Testis (tissue), 3 donors: ENCODE measurements around the gene SCN4B. TPM values are rescaled to one million over a fixed set of nuclear protein-coding genes. Genes with fewer than 3 reads are reported as not detected.
"Not testable (repeated sequence)": the region's sequence is repeated elsewhere in the genome, so short reads cannot be mapped to it uniquely, and the experiment has no call there.

ENCODE experiments used
- DNase-seq: peaks from one replicate; pipeline ENCODE4 v3.0.0-alpha.2; 2019
- H3K27ac ChIP-seq, 2 donors: fragments of 200-600 bp; sonication (generic); one replicate each; pipeline ENCODE4 v1.5.1; 2019
- H3K27me3 ChIP-seq: fragments of 200-600 bp; sonication (generic); one replicate; pipeline ENCODE4 v1.5.1; 2019
- H3K36me3 ChIP-seq: fragments of 200-600 bp; sonication (generic); one replicate; pipeline ENCODE4 v1.5.1; 2017; ENCODE audit warnings: low read depth; ENCODE audit errors: missing control alignments
- H3K4me1 ChIP-seq: fragments of 200-600 bp; sonication (generic); one replicate; pipeline ENCODE4 v1.5.1; 2019
- H3K4me3 ChIP-seq, 2 donors: fragments of 200-600 bp; sonication (generic); one replicate each; pipeline ENCODE4 v1.5.1; 2017 to 2019
- H3K9me3 ChIP-seq: fragments of 200-600 bp; sonication (generic); one replicate; pipeline ENCODE4 v1.5.1; 2017
- CTCF ChIP-seq, 3 experiments: fragments of 450-650 bp in 2 of 3; fragments of 200-600 bp in 1 of 3; sonication (generic) in 1 of 3; IDR thresholded peaks; one replicate each; pipeline ENCODE4 v1.5.1; 2016 to 2019; ENCODE audit warnings: antibody characterized with exemption in 3 of 3, mild to moderate bottlenecking in 2 of 3, moderate library complexity in 1 of 3
- POLR2A ChIP-seq: fragments of 450-650 bp; IDR thresholded peaks from one replicate; pipeline ENCODE4 v1.6.1; 2017; ENCODE audit warnings: antibody characterized with exemption, mild to moderate bottlenecking, moderate library complexity
- WGBS, 2 donors: methylation state at CpG; one replicate each; pipeline ENCODE4 v1.1.5; 2018; 5-methylcytosine and 5-hydroxymethylcytosine counted together
- intact Hi-C: fragments of 100-400 bp; cut with DNase I; formaldehyde crosslinking; loops from one replicate; pipeline ENCODE4 v1.15.1; 2023; ENCODE audit warnings: low total_unique reads
- polyA plus RNA-seq: library from polyadenylated mRNA; stranded (reverse); fragments of 350-450 nt; fragmentation: Illumina TruSeq; extraction: RNeasy Lipid Tissue Mini Kit (QIAGEN cat#74804); gene quantifications from one replicate; pipeline ENCODE4 v1.2.3, GENCODE V29; 2014; ENCODE audit warnings: low read depth, low replicate concordance; ENCODE audit not compliant: insufficient read depth
- total RNA-seq, 2 donors: library from RNA; depleted of rRNA; stranded (reverse); fragments of >200 nt; gene quantifications; one replicate each; pipeline ENCODE4 v1.2.3, GENCODE V29; 2016

SCN4B gene
- total and polyA plus RNA-seq, 3 donors from 2014 or later = 1.9 to 4.9 (median 2.0) TPM

GRCh38 chr11:118199135-118199534 is 46.5 kb upstream of the SCN4B start:
- Histone ChIP-seq H3K36me3 (no peaks in the 10 kb centered on the region), H3K27ac (no peak overlapping the region), H3K9me3 (no peaks in the 10 kb centered on the region), H3K4me3 (no peak overlapping the region), H3K4me1 (peaks cover 9% of the 10 kb centered on the region), H3K27me3 (no peaks in the 10 kb centered on the region)
- TF ChIP-seq POLR2A (no peak), CTCF (IDR thresholded peaks at IDR 0.05) (no peak)
- no peak for DNase-seq
- WGBS, 2 donors = 82 to 86% methylated on average over 6 of the region's 6 CpGs
- intact Hi-C loops = no loop called here

- Histone ChIP-seq H3K4me1 (peaks cover 9% of the 10 kb centered on the region), H3K27me3 (no peaks in the 10 kb centered on the region), H3K9me3 (no peaks in the 10 kb centered on the region), H3K36me3 (no peaks in the 10 kb centered on the region), H3K27ac (no peak overlapping the region), H3K4me3 (no peak overlapping the region)
- TF ChIP-seq CTCF (IDR thresholded peaks at IDR 0.05) (peak; percentile 30 to 76 (median 68)), POLR2A (no peak)
- whole genome bisulfite sequencing, 2 donors = 0 to 1% methylated on average over 9 of the region's 9 CpGs
- peak; percentile 88 for DNase-seq
- intact Hi-C loops = no loop called here
These were observed 45.7 kb upstream of the SCN4B start for GRCh38 chr11:118198370-118198769.

- no peaks in the 10 kb centered on the region for H3K27me3 ChIP-seq
- WGBS, 2 donors = 47 to 49% methylated on average over 7 to 10 of the region's 10 CpGs
- no peak for TF ChIP-seq CTCF (IDR thresholded peaks at IDR 0.05)
- TF ChIP-seq POLR2A = no peak
- no peak overlapping the region for H3K4me3 ChIP-seq
- no peak overlapping the region for H3K27ac ChIP-seq
- no peaks in the 10 kb centered on the region for H3K9me3 ChIP-seq
- intact Hi-C loops = no loop called here
- H3K36me3 ChIP-seq = no peaks in the 10 kb centered on the region
- peak; percentile 93 for DNase-seq
- peaks cover 9% of the 10 kb centered on the region for H3K4me1 ChIP-seq
These were observed 42.4 kb upstream of the SCN4B start for GRCh38 chr11:118194835-118195627.

GRCh38 chr11:118193910-118194566 is 41.4 kb upstream of the SCN4B start:
- TF ChIP-seq POLR2A (no peak), CTCF (IDR thresholded peaks at IDR 0.05) (no peak)
- peaks cover 9% of the 10 kb centered on the region for H3K4me1 ChIP-seq
- H3K9me3 ChIP-seq = no peaks in the 10 kb centered on the region
- H3K4me3 ChIP-seq = no peak overlapping the region
- DNase-seq = no peak
- 87% methylated on average over 6 of the region's 6 CpGs for WGBS, 2 donors
- no peaks in the 10 kb centered on the region for H3K36me3 ChIP-seq
- intact Hi-C loops = no loop called here
- H3K27me3 ChIP-seq = no peaks in the 10 kb centered on the region
- no peak overlapping the region for H3K27ac ChIP-seq

GRCh38 chr11:118192817-118193216 is 40.2 kb upstream of the SCN4B start:
- H3K27me3 ChIP-seq, H3K9me3 ChIP-seq, DNase-seq, H3K36me3 ChIP-seq, H3K27ac ChIP-seq, intact Hi-C loops, H3K4me3 ChIP-seq, H3K4me1 ChIP-seq: not testable (repeated sequence)
- 93 to 98% methylated on average over 5 of the region's 5 CpGs for WGBS, 2 donors

GRCh38 chr11:118190942-118191506 is 38.4 kb upstream of the SCN4B start:
- intact Hi-C loops, H3K9me3 ChIP-seq, H3K36me3 ChIP-seq, DNase-seq, H3K27me3 ChIP-seq, H3K27ac ChIP-seq, H3K4me1 ChIP-seq, H3K4me3 ChIP-seq: not testable (repeated sequence)
- 95% methylated on average over 2 of the region's 2 CpGs for WGBS, 2 donors
